OCI-LY3 (cell line): Measurements from ENCODE around the gene TTI1.

ENCODE experiments used
- CTCF ChIP-seq: fragments of 200-600, 300-600 bp; sonication (generic); IDR thresholded peaks from 2 replicates; pipeline ENCODE4 v1.5.1; 2014; ENCODE audit warnings: antibody characterized with exemption, low read length, low read depth
- EZH2phosphoT487 ChIP-seq: fragments of 200-600 bp; shearing (Covaris generic); IDR thresholded peaks from 2 replicates; pipeline ENCODE4 v1.6.1; 2018; ENCODE audit warnings: antibody characterized with exemption, mixed run types, low read depth

GRCh38 chr20:38023181-38024001, 9.9 kb downstream of the TTI1 start:
- TF ChIP-seq CTCF (no peak), EZH2phosphoT487 (no peak)
